DMS79 (cell line): ENCODE results near the gene AGPS.
A peak's percentile ranks its signal among the peaks of the same experiment; 100 is the strongest.
"Not testable (repeated sequence)": the region's sequence is repeated elsewhere in the genome, so short reads cannot be mapped to it uniquely, and the experiment has no call there.

Experiments used
- DNase-seq: peaks from one replicate; lab custom pipeline; 2025; lab: John Stamatoyannopoulos, UW

AGPS gene

DNA sequence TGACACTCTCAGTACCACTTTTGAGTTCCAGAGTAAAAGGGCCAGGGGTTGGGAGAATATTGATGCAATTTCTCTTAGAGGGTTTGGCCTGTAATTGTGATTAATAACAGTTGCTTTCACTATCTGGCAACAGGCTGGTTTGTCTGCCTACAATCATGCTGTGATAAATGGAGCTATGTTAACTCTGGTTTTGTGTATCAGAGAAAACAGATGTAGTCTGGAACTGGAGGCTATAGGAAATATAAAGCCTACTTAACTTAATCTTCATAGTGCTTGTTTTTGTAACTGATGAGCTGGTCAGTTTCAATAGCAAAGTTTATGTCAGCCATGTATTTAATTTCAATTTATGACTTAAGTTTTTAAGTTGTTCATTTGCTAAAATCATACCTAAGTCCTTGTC lies 138.0 kb downstream of the AGPS start:
- no peak for DNase-seq

DNA sequence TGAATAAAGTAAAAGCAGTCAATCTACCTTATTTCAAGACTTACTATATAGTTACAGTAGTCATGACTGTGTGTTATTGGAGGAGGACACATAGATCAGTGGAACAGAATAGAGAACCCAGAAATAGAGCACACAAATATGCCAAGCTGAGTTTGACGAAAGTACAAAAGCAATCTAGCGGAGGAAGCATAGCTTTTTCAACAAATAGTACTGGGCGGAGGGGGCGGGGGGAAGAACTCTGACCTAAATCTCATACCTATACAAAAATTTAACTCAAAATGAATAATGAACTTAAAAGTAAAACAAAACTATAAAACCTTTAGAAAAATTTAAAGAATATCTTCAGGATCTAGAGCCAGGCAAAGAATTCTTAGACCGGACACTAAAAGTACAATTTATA lies 139.1 kb downstream of the AGPS start:
- DNase-seq: no peak

DNA sequence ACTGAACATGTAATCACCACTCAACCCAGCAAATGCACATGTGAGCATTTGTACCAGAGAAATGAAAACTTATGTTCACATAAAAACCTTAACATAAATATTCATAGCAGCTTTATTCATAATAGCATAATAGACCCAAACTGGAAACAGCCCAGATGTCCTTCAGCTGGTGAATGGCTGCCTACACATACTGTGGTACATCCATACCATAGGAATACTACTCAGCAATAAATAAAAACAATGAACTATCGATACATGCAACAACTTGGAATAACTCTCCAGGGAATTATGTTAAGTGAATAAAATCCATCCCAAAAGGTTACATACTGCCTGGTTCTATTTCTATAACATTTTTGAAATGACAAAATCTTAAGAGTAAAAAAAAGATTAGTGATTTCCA lies 140.0 kb downstream of the AGPS start:
- DNase-seq: no peak

DNA sequence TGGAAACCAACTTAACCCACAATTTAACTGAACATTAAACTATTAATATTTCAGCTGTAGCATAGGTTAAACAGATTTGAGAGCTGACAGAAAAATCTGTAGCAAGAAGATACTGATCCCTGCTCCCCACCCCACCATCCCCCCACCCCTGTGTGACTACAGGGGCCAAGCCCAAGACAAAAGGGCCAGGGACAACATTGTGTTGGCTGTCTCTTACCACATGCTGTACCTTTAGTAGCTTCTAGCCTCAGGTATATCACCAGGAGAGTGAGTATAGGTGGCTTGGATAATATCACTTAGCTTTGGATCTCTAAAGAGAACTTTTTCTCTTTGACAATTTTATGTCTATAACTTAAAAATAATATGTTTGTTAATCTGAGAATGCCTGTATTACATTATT lies 140.7 kb downstream of the AGPS start:
- no peak for DNase-seq

DNA sequence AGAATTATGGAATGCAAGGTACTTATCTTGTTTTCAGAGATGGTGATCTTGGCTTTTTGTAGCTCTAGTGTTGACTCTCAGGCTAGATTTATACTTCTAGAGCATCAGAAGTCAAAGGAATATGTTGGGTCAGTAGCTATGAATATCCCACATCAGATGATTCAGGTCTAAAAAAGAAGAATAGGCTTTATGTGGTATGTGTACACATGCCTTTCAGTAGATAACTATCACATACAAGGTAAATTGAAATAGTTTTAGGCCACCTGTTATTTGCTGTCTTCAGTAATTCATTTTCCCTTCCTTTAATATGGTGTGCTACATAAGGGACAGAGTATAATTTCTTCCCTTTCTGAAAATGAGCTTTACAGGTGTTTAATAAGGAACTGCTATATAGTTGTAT lies 142.4 kb downstream of the AGPS start:
- DNase-seq: no peak

DNA sequence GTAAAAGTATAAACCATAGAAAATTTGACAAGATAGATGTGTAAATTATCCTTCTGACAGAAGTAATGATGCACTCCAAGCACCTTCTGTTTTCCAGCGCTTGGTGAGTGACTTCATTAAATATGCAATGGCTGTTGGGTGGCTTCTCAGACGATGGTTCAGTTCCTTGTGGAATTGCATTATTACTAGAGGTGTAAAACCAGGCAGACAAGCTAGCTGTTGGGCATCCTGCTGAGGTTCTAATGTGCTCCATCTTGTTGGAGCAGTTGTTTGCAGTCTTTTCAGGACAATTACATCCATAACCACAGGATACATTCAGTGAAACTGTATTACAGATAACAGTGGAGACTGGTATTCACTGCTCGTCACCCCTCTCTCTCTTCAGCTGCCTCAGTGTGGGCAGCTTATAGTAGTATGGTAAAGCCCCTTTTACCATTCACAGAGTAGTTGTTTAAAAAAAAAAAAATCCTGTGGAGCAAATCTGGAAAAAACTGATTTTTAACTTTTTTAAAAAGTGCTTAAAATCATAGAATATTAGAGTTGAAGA lies 143.5 kb downstream of the AGPS start:
- DNase-seq: no peak

DNA sequence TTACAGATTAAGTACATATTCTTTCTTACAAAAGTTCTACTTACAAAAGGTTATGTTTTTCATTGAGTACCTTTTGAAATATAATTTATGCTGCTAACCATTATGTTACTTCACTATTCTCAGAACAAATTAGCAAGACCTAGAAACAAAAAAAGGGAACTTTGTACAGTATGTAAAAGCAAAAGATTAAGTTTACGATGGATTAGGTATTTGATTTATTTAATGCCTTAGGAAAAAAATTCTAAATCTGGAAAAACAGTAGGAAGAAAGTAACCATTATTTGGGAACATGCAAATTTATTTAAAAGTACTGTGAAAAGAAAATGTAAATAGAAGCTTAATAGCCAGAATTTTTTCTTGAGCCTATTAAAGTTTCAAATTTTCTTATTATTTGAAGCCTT lies 144.6 kb downstream of the AGPS start:
- no peak for DNase-seq

DNA sequence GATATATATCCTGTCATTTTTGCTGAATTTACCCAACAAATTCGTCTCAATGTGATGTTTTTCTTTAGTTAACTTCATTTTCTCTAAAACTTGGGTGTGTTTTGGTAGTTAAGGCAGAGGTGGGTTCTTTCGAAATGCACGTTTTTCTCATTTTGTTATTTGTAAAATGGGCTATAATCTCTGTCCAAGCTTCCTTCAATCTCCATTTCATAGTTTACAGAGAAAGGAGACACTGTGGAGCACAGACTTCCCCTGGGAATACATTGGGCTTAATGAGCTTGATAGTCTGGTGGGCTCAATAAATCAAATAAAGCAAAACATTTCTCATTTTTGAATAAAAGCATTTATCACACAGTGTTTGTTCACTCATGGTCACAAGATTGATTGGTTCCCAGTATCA lies 145.1 kb downstream of the AGPS start:
- DNase-seq: no peak

DNA sequence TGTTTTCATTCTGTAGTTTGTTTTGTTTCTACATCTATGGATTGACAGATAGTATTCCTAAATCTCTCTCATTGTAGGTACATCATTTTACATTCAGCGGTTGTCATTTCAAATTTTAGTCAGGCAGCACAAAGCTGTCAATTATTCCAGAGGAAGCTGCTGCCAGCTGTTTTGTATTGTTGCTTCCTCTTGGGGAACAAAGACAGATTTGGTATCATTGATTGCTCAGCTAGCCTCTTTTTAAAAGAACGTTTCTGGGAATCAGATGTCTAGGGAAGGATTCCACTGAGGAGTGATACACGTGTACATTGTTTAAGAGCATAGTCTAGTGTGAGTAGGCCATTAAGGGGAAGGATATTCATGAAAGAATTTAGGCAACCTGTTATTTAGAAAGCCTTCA lies 145.8 kb downstream of the AGPS start:
- no peak for DNase-seq

DNA sequence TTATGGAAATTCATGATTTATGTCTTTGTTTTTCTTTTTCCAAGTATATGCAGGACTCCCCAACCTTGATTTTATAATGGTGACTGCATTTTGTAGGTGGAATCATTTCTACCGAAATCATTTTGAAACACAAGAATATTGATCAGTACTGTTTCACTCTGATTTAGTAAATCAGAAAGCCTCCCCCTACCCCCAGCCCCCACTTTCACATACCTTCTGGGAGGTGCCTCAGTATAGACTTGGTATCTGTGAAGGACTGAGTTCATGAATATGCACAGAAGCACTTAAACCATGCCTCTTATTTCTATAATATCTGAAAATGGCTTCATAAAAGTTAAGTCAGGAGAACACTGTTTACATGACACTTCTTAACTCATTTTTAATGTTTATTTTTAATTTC lies 147.7 kb downstream of the AGPS start:
- no peak for DNase-seq

DNA sequence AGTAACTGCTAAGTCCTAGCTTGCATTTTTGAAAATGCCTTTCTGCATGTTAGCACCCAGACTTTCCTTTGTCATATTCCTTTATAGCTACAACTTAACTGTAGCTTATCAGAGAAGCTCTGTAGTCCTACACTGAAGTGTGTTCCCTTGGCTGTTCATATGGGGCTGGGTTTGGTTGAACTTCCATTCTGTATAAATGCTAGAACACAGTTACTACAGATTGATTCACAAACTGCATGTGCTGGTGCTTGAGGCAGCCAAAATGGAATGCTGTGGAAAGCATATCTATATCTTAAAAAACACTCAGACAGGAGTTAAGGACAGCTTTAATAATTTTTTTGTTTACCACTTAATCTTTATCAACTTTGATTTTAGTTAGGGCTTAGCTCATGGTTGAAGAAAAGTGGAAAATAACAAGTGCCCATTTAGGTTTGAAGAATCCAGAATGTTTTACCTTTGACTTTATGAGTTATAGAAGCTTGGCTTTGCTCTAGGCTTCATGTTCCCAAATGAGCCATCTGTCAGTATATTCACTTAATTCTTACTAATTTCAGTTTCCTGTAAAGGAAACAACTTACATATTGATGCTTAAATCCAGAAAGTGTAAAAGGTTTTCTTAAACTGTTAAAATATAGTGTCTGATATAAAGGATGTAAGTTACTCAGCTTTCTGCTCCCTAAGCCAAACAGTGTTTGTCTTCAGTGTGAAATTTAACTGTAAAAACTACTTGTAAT lies 148.9 kb downstream of the AGPS start:
- DNase-seq: no peak

DNA sequence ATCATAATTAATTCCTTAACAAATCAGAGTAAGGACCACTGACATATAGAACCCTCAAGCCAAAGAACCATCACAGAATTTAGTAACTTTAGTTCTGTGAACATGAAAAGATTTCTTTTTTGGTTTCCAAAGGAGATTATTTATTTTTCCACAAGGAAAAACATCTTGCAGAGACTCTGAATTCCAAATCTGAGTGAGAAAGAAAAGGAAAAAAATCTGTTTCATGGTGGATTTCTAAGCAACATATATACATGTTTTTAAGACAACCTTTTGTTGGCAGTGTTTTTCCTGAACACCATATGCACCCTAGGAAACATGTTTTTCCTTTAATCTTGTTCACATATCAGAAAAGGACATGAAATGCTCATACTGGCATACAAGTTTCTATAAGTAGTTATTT lies 149.8 kb downstream of the AGPS start:
- DNase-seq: no peak

DNA sequence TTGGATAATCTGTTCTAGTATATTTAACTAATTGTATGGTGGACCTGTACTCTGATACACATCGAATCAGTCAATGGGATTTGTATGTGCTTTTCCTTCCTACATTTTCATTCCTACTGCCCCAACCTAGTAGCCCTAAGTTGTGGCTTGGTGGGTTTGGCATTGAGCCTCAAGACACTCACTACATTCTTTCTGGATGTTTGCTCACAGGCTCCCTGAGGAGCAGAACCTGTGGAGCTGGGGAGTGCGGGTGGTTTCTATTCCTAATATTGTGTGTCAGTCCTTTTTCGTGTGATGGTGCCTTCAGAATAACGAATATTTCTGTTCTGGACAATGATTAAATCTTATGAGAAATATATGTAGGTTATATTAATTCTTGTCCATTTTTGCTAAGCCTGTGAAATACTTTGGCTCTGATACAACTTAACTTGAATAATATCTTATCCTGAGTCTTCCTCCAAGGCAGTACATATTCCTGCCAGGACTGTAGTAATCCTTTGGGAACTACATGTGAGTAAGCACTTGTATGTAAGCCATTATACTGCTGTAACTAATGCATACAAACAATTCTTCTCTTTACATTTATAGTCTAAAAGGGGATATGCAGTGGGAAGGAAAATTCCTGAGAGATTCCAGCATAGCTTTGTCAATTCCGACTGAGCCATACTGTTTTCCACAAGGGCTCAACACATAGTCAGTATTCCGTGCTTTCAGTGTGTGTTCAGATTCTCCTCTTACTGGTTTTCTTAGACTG lies 150.6 kb downstream of the AGPS start:
- no peak for DNase-seq

DNA sequence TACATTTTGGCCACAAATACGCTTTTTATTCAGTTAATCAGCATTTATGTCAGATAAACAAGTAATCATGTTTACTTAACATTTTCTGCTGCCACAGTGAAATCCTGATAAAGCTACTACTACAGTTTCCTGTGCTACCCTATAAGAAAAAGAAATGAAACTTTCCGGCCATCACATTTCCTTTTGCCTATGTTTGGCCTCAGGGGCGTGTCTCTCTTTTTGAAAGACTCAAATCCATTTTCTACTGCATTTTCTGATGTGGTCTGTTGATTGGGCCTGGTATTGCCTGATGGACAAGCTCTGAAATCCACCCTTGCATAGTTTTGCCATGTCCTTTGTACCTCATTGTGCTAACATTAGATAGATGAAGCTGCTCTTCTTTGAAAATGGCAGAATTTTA lies 152.6 kb downstream of the AGPS start:
- no peak for DNase-seq

DNA sequence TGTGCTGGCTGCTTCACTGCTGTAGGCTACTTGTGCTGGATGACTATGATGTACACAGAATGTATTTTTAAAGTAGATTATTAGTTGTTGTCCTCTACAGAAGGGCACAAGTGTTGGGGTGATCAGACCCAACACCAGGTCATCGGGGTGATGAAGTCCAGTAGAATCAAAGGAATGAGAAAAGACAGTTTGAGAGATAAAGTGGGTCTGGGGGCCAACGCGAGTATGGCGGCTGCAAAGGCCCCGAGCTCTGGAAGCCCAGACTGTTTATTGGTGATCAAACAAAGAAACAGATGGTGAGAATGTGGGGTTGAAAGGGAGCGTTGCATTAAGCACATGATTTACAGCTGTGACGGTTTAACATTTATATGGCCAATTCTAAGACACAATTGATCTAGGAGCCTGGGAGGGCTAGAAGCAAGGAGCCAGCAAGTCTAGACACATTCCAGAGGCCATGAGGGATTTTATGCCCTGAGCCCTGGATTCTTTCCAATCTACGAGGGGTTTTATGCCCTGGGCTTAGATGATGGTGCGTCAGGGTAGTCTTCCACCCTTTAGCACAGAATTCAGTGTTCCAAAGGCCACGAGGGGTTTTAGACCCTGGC lies 153.5 kb downstream of the AGPS start:
- no peak for DNase-seq

DNA sequence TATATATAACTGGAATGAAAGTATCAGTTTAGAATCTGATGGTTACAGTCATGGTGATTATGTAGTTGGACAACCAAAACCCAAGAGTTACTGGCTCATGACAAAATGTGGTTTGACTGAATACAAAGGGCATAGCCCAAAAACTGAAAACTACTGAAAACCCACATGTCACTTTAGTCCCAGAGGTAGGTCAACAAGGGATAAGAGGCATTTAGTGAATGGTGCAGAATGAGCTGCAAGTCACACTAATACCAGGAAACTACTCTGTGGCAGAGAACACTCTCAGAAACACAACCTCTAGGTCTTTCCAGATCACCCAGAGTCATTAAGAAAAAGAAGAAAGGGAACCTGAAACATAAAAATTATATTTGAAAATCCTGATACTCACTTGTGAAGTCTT lies 154.5 kb downstream of the AGPS start:
- no peak for DNase-seq

DNA sequence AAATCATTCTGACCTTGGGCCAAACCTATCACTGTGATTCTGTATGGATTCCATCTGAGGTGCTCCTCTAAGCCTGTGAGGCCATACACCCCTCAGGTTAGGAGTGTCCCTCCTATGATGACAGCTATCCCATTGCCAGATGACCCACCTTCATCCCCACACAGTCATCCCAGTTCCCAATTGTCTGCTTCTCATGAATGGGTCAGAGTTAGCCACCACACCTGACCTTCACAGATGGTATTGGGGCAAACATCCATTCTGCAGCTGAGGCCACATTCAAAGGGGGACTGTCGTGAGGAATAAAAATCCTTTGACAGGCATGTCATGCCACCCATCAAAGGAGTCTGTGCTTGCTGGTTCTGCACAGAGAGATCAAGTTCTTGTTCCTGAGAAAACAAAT lies 155.2 kb downstream of the AGPS start:
- DNase-seq: no peak

DNA sequence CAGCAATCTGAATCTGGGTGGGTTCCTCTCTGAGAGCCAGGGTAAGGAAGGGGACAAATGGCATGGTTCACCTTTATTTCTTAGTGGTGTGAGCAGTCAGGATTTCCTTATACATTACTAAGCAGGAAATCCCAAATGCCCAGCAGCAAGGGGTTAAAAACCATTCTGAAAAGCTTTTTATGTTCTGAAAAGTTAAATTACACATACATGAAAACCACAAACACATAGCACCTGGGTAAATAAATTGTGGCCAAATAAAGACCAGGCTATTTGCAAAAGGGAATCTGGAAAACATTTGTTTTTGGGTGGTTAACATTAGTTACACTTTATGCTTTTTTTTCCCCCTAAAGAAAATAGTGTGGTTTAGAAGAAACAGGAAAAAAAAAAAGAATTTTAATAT lies 156.1 kb downstream of the AGPS start:
- no peak for DNase-seq

DNA sequence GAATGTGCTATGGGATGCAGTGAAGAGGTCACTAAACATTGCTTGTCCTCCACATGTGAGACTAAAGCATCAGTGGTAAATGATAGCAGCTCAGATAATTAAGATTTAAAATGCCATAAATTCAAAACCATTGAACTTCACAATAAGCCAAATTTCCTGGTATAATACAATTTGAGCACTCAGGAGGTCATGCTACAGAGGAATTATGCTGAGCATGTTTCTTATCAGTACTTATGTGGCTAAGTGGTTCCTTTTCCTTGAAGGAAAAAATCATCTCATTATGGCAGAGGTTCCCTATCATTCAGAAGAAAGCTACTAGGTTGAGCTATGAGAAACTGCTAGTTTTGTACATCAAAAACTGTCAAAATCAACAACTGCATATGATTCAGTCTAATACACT lies 156.6 kb downstream of the AGPS start:
- DNase-seq: peak; percentile 34

DNA sequence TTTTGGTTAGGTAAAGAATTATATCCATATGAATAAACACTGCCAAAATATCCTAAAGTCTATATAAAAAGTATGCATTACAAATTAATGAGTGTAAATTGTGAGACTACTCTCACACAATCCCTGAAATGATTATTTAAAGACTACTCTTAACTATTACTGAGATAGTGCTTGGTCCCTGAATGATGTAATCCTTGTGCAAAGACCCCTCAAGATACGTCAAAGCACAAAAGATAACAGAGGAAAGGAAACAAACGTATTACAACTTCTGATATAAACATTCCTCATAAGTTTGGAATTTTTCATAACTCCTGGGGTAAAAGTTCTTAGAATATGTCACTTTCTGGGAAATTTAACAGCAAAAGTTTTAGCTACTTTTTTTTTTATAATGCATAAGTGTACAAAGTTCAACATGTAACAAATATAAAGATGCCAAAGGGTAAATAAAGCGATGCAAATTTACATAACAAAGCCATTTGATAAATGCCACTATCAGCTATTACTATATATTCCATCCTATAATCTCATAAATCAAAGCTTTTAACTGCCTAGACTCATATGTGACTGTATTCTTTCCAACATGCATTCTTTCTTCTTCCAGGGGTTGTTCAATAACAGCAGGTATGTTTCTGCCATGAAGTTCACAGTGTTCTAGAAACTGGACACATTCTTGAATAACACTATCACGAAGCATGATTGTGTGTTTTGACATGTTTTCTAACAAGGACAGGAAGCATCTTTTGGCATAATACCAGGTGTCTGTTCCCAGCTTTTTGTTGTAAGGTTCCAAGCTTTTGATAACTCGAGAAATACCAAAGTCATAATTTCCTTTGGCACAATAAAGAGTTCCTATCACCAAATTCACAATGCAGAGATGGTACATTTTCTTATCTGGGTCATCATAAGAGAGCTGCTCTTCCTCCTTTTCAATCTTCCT lies 158.0 kb downstream of the AGPS start:
- DNase-seq: no peak

DNA sequence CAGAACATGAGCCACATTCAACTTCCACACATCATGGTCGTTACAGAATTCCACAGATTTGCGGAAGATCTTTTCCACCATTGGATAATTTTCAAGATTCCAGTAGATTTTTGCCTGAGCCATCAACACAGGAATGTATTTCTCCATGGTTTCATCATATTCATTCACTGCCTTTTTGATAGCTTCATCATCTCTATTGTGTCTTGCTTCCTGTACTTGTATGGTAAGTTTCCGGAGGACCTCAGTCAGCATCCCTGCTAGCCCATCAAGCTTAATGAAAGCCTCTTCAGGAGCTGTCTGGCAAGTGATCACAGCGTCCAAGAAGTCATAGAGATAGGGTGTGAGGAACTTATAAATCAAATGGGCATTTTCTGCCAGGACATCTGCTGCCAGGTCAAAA lies 158.8 kb downstream of the AGPS start:
- not testable (repeated sequence) for DNase-seq

DNA sequence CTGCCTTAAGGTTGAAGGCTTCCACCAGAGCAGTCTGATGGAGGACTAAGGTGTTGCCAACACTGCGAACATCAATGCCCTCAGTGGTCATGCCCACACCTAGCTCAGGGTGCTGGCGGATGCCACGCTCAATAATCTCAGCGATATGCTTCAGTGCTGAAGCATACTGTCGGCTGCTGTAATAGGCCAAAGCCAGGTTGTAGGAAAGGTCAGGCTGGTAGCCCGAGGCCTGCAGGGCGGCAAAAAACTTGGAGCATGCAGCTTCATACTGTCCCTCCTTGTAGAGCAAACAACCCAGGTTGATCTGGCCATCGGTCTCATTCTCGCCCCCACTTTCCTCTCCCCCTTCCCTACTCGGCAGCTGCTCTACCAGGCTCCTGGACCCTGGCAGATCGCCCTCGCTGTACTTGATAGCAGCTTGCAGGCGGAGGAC lies 159.4 kb downstream of the AGPS start:
- DNase-seq: peak; percentile 72
